ENCODE measurements around the gene TBCE. TPM values are rescaled to one million over a fixed set of nuclear protein-coding genes. Genes with fewer than 3 reads are reported as not detected.
"Not testable (repeated sequence)": the region's sequence is repeated elsewhere in the genome, so short reads cannot be mapped to it uniquely, and the experiment has no call there.

The TBCE gene
- total RNA-seq, 2 donors from 2014 or later: 26.9 to 28.8 TPM

GRCh38 chr1:235457856-235458255, 90.6 kb downstream of the TBCE start:
- ATAC-seq; H3K36me3 Mint-ChIP-seq; H3K9me3 Mint-ChIP-seq; H3K27ac Mint-ChIP-seq; DNase-seq (ENCODE audit: low spot score in 2 of 2): not testable (repeated sequence)

- ATAC-seq (no peak), DNase-seq (ENCODE audit: low spot score in 2 of 2) (no peak)
- Mint-ChIP-seq H3K9me3 (no peaks in the 10 kb centered on the region), H3K27ac (no peak overlapping the region), H3K36me3 (peaks cover 0 to 7% of the 10 kb centered on the region in 2 donors)
Observed at GRCh38 chr1:235460770-235461169, 93.5 kb downstream of the TBCE start.

- Mint-ChIP-seq H3K27ac (peak overlapping the region in 1 of 2 donors; percentile 1), H3K36me3 (peaks cover 0 to 7% of the 10 kb centered on the region in 2 donors), H3K9me3 (no peaks in the 10 kb centered on the region)
- ATAC-seq (no peak), DNase-seq (ENCODE audit: low spot score in 2 of 2) (no peak)
Observed at GRCh38 chr1:235461954-235462353, 94.7 kb downstream of the TBCE start.

GRCh38 chr1:235462832-235463231, 95.6 kb downstream of the TBCE start:
- H3K9me3 Mint-ChIP-seq; DNase-seq (ENCODE audit: low spot score in 2 of 2); H3K27ac Mint-ChIP-seq; ATAC-seq; H3K36me3 Mint-ChIP-seq: not testable (repeated sequence)

- H3K27ac Mint-ChIP-seq: no peak overlapping the region
- DNase-seq (ENCODE audit: low spot score in 2 of 2): no peak
- ATAC-seq: no peak
- peaks cover 0 to 7% of the 10 kb centered on the region in 2 donors for H3K36me3 Mint-ChIP-seq
- H3K9me3 Mint-ChIP-seq: no peaks in the 10 kb centered on the region
Observed at GRCh38 chr1:235465066-235465465, 97.8 kb downstream of the TBCE start.

GRCh38 chr1:235468004-235468403, 100.8 kb downstream of the TBCE start:
- DNase-seq (ENCODE audit: low spot score in 2 of 2) (no peak), ATAC-seq (no peak)
- no peak overlapping the region for H3K27ac Mint-ChIP-seq
- no peaks in the 10 kb centered on the region for H3K9me3 Mint-ChIP-seq
- peaks cover 0 to 7% of the 10 kb centered on the region in 2 donors for H3K36me3 Mint-ChIP-seq

- H3K36me3 Mint-ChIP-seq: peaks cover 0 to 7% of the 10 kb centered on the region in 2 donors
- H3K9me3 Mint-ChIP-seq: no peaks in the 10 kb centered on the region
- DNase-seq (ENCODE audit: low spot score in 2 of 2) (no peak), ATAC-seq (no peak)
- H3K27ac Mint-ChIP-seq: no peak overlapping the region
Observed at GRCh38 chr1:235468970-235469369, 101.7 kb downstream of the TBCE start.

- not testable (repeated sequence) for H3K27ac Mint-ChIP-seq; DNase-seq (ENCODE audit: low spot score in 2 of 2); H3K36me3 Mint-ChIP-seq; H3K9me3 Mint-ChIP-seq; ATAC-seq
Observed at GRCh38 chr1:235469897-235470296, 102.7 kb downstream of the TBCE start.

GRCh38 chr1:235470741-235471439, 103.7 kb downstream of the TBCE start:
- DNase-seq (ENCODE audit: low spot score in 2 of 2): no peak
- H3K27ac Mint-ChIP-seq: no peak overlapping the region
- H3K36me3 Mint-ChIP-seq: no peaks in the 10 kb centered on the region
- ATAC-seq: no peak
- H3K9me3 Mint-ChIP-seq: no peaks in the 10 kb centered on the region

GRCh38 chr1:235473806-235474205, 106.6 kb downstream of the TBCE start:
- DNase-seq (ENCODE audit: low spot score in 2 of 2) (no peak), ATAC-seq (no peak)
- Mint-ChIP-seq H3K9me3 (no peaks in the 10 kb centered on the region), H3K36me3 (no peaks in the 10 kb centered on the region), H3K27ac (no peak overlapping the region)

- H3K27ac Mint-ChIP-seq: no peak overlapping the region
- H3K9me3 Mint-ChIP-seq: peaks cover 0 to 4% of the 10 kb centered on the region in 2 donors
- H3K36me3 Mint-ChIP-seq: peaks cover 23 to 30% of the 10 kb centered on the region in 2 donors
- DNase-seq (ENCODE audit: low spot score in 2 of 2) (no peak), ATAC-seq (no peak)
Observed at GRCh38 chr1:235483090-235483489, 115.9 kb downstream of the TBCE start.

GRCh38 chr1:235485558-235485957, 118.3 kb downstream of the TBCE start:
- peaks cover 23% of the 10 kb centered on the region in 2 donors for H3K36me3 Mint-ChIP-seq
- ATAC-seq (no peak), DNase-seq (ENCODE audit: low spot score in 2 of 2) (no peak)
- H3K27ac Mint-ChIP-seq: no peak overlapping the region
- peaks cover 0 to 4% of the 10 kb centered on the region in 2 donors for H3K9me3 Mint-ChIP-seq

GRCh38 chr1:235486321-235486720, 119.1 kb downstream of the TBCE start:
- no peak overlapping the region for H3K27ac Mint-ChIP-seq
- DNase-seq (ENCODE audit: low spot score in 2 of 2): no peak

GRCh38 chr1:235491644-235492043, 124.4 kb downstream of the TBCE start:
- H3K9me3 Mint-ChIP-seq: no peaks in the 10 kb centered on the region
- peaks cover 6 to 11% of the 10 kb centered on the region in 2 donors for H3K36me3 Mint-ChIP-seq
- DNase-seq (ENCODE audit: low spot score in 2 of 2) (no peak), ATAC-seq (no peak)
- H3K27ac Mint-ChIP-seq: no peak overlapping the region

More at GRCh38 chr1:235486321-235486720, 119.1 kb downstream of the TBCE start:
- ATAC-seq: no peak
- Mint-ChIP-seq H3K36me3 (peaks cover 23% of the 10 kb centered on the region in 2 donors), H3K9me3 (peaks cover 0 to 4% of the 10 kb centered on the region in 2 donors)

GRCh38 chr1:235494531-235494930, 127.3 kb downstream of the TBCE start:
- peaks cover 6 to 11% of the 10 kb centered on the region in 2 donors for H3K36me3 Mint-ChIP-seq
- ATAC-seq (no peak), DNase-seq (ENCODE audit: low spot score in 2 of 2) (no peak)
- H3K9me3 Mint-ChIP-seq: no peaks in the 10 kb centered on the region
- H3K27ac Mint-ChIP-seq: peak overlapping the region in 1 of 2 donors; percentile 39

GRCh38 chr1:235495030-235495429, 127.8 kb downstream of the TBCE start:
- H3K36me3 Mint-ChIP-seq: peaks cover 6 to 11% of the 10 kb centered on the region in 2 donors
- DNase-seq (ENCODE audit: low spot score in 2 of 2): no peak
- no peak overlapping the region for H3K27ac Mint-ChIP-seq
- no peaks in the 10 kb centered on the region for H3K9me3 Mint-ChIP-seq
- no peak for ATAC-seq

- DNase-seq (ENCODE audit: low spot score in 2 of 2) (no peak), ATAC-seq (no peak)
- Mint-ChIP-seq H3K36me3 (peaks cover 6 to 11% of the 10 kb centered on the region in 2 donors), H3K9me3 (no peaks in the 10 kb centered on the region), H3K27ac (no peak overlapping the region)
Observed at GRCh38 chr1:235495551-235495950, 128.3 kb downstream of the TBCE start.

GRCh38 chr1:235500971-235501540, 133.8 kb downstream of the TBCE start:
- H3K36me3 Mint-ChIP-seq: peaks cover 0 to 17% of the 10 kb centered on the region in 2 donors
- no peaks in the 10 kb centered on the region for H3K9me3 Mint-ChIP-seq
- no peak for DNase-seq (ENCODE audit: low spot score in 2 of 2)
- no peak for ATAC-seq
- no peak overlapping the region for H3K27ac Mint-ChIP-seq
